WI38 (cell line): Measurements from ENCODE around the gene MAT2A.

Experiments used
- H3K4me3 ChIP-seq: 2 replicates; pipeline ENCODE4 v1.5.1; 2011; ENCODE audit warnings: low read depth, mild to moderate bottlenecking, control low read depth, low read length
- CTCF ChIP-seq: IDR thresholded peaks from 2 replicates; pipeline ENCODE4 v1.5.1; 2012; ENCODE audit warnings: low read depth, mild to moderate bottlenecking, control low read depth, low read length

Gene MAT2A

GRCh38 chr2:85557130-85557529 is 18.2 kb downstream of the MAT2A start:
- H3K4me3 ChIP-seq: no peak overlapping the region
- TF ChIP-seq CTCF: no peak

GRCh38 chr2:85558160-85558559 is 19.2 kb downstream of the MAT2A start:
- no peak for TF ChIP-seq CTCF
- no peak overlapping the region for H3K4me3 ChIP-seq

GRCh38 chr2:85560403-85560726 is 21.4 kb downstream of the MAT2A start:
- H3K4me3 ChIP-seq: peak overlapping the region; percentile 72

- peak overlapping the region; percentile 72 for H3K4me3 ChIP-seq
- TF ChIP-seq CTCF: no peak
These were observed 21.9 kb downstream of the MAT2A start for GRCh38 chr2:85560812-85561279.

GRCh38 chr2:85561280-85562212 is 22.6 kb downstream of the MAT2A start, which contains the start of gene GGCX:
Gene GGCX, minus strand, starts transcription at chr2:85561493. Its CDS starts 65 bp downstream, at chr2:85561428.
- H3K4me3 ChIP-seq: peak within 1 kb of the TSS; percentile 72
- no peak for TF ChIP-seq CTCF

- TF ChIP-seq CTCF: no peak
- H3K4me3 ChIP-seq: no peak overlapping the region
These were observed 25.2 kb downstream of the MAT2A start for GRCh38 chr2:85564144-85564563.

- H3K4me3 ChIP-seq: no peak overlapping the region
- no peak for TF ChIP-seq CTCF
These were observed 27.3 kb downstream of the MAT2A start for GRCh38 chr2:85566265-85566664.
